Vagina (tissue), 2 donors: Measurements from ENCODE around the gene ARHGEF16.

Experiments used
- CTCF ChIP-seq, 3 experiments: fragments of 450-650 bp in 2 of 3; fragments of 200-600 bp in 1 of 3; sonication (generic) in 1 of 3; IDR thresholded peaks; one replicate each; pipeline ENCODE4 v1.5.1; 2017 to 2019; ENCODE audit warnings: antibody characterized with exemption in 3 of 3, mild to moderate bottlenecking in 2 of 3, moderate library complexity in 2 of 3
- POLR2A ChIP-seq, 2 donors: fragments of 450-650 bp; IDR thresholded peaks; one replicate each; pipeline ENCODE4 v1.6.1; 2017; ENCODE audit warnings: antibody characterized with exemption in 2 of 2, mild to moderate bottlenecking in 2 of 2, moderate library complexity in 2 of 2

GRCh38 chr1:3432306-3432705 lies 22.2 kb upstream of the ARHGEF16 start:
- TF ChIP-seq POLR2A (IDR thresholded peaks at IDR 0.05) (no peak), CTCF (IDR thresholded peaks at IDR 0.05) (no peak)
